Stimulated activated CD4-positive, alpha-beta T cell treated with anti-CD3 and anti-CD28 coated beads, TNF-alpha, amount 100 ng/mL, for 24 hours (primary cell): ENCODE results near the gene FKBP1B.
"Not testable (repeated sequence)": the region's sequence is repeated elsewhere in the genome, so short reads cannot be mapped to it uniquely, and the experiment has no call there.

Experiments used
- DNase-seq, 3 experiments: peaks; one replicate each; pipeline ENCODE4 v3.0.0-alpha.2; 2020; ENCODE audit warnings: low read depth in 3 of 3

FKBP1B gene

DNA sequence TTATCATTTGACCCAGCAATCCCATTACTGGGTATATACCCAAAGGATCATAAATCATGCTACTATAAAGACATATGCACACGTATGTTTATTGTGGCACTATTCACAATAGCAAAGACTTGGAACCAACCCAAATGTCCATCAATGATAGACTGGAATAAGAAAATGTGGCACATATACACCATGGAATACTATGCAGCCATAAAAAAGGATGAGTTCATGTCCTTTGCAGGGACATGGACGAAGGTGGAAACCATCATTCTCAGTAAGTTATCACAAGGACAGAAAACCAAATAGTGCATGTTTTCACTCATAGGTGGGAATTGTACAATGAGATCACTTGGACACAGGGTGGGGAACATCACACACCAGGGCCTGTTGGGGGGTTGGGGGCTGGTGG is 51.2 kb downstream of the FKBP1B start:
- not testable (repeated sequence) for DNase-seq

DNA sequence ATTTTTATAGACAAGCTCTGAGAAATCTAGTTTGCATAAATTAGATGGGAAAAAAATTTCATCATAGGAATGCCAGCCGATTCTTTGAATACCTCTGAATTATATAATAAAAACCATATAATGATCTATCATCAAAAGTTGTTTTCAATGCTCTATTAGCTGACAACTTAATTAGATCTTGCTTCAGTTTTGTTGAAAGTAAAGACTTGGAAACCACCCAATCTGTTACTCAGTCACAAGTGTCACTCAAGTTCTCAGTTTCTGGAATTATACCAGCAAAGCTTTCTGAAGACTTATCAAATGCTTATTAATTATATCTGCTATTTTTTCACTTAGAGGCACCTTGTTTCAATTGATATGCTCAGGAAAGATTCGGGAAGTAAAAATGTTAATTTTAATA is 52.5 kb downstream of the FKBP1B start:
- no peak for DNase-seq

DNA sequence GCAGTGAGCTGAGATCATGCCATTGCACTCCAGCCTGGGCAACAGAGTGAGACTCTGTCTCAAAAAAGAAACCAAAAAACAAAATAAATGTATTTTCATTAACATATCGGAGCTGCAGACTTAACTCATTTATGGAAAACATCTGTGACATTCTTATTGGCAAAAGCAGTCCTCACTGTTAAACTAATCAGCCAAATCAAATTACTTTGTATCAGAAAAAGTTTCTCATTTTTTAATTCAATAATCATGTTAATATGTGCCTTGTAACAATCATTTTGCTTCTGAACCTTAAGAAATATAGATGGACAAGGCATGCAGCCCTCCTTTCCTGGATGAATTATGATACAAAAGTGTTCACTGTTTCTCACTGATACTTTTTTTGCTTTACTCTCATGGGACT is 53.1 kb downstream of the FKBP1B start:
- no peak for DNase-seq

GRCh38 chr2:24104110-24104650 is 54.6 kb downstream of the FKBP1B start:
- no peak for DNase-seq

GRCh38 chr2:24104906-24105305 is 55.4 kb downstream of the FKBP1B start:
- DNase-seq, result no peak

- DNase-seq, result no peak
Observed at GRCh38 chr2:24105816-24106215, 56.3 kb downstream of the FKBP1B start.

DNA sequence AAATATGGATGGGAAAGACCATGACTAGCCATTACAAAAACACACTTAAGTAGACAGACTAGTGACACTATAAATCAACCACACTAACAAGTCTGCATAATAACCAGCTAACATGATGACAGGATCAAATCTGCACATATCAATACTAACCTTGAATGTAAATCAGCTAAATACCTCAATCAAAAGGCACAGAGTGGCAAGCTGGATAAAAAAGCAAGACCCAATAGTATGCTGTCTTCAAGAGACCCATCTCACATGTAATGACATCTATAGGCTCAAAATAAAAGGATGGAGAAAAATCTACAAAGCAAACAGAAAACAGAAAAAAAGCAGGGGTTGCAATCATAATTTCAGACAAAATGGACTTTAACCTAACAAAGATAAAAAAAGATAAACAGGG is 57.2 kb downstream of the FKBP1B start:
- no peak for DNase-seq

- no peak for DNase-seq
Observed at GRCh38 chr2:24107336-24107735, 57.8 kb downstream of the FKBP1B start.

- not testable (repeated sequence) for DNase-seq
Observed at GRCh38 chr2:24109431-24109830, 59.9 kb downstream of the FKBP1B start.

DNA sequence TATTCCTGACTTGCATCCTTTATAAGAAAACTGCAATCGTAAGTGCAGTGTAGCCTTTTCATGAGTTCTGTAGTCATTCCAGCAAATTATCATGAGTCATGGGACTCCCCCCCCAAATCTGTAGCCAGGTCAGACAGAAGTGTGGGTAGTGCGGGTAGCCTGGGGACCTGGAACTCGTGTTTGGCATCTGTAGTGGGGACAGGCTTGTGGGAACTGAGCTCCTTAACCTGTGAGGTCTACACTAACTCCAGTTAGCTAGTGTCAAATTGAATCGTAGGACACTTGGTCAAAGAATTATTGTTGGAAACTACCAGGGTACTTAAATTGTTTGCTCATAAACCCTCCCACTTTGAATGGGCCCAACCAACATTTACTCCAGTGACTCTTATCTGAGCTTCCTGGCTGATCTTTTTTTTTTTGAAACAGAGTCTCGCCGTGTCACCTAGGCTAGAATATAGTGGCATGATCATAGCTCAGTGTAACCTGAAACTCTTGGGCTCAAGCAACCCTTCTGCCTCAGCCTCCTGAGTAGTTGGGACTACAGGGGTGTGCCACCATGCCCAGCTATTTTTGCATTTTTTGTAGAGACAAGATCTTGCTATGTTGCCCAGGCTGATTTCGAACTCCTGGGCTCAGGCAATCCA is 61.2 kb downstream of the FKBP1B start:
- DNase-seq, result no peak

DNA sequence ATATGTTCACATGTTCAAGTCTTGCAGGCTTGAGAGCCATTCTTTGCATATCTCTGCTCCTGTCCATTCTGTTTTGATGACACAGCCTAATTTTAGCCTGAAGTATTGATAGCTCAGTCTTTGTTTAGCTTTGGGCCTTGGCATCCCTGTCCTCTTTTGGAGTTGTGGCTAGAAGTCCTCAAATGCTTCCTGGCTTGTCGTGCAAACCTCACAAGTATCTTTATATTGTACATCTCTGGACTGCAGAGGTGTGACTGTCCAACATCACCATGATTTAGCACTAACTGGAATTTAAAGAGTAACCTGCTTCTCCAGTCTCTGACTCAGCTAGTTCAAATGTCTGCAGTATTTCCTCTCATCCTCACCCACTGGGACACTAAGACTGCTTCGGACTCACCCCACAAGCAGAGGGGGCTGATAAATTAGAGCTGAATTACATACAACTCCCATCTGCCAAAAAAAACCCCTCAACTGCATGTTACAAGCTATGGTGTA is 61.9 kb downstream of the FKBP1B start:
- DNase-seq, result no peak
